ENCODE results near the gene DCBLD2. TPM values are rescaled to one million over a fixed set of nuclear protein-coding genes. Genes with fewer than 3 reads are reported as not detected.

DCBLD2 gene
- total RNA-seq, 1 experiment from 2014 or later, result 48.0 TPM

- no peaks in the 10 kb centered on the region for H3K27me3 Mint-ChIP-seq (ENCODE audit: low read depth)
- Histone ChIP-seq H2BK120ac (ENCODE audit: low read depth, low read length, poor library complexity, severe bottlenecking) (no peak overlapping the region), H2BK5ac (ENCODE audit: insufficient read length, low read length) (no peak overlapping the region), H2AFZ (ENCODE audit: low read length) (no peak overlapping the region), H3T11ph (ENCODE audit: low read length) (no peak overlapping the region), H3K23me2 (ENCODE audit: insufficient read length, low read depth, low read length, poor library complexity, severe bottlenecking) (no peaks in the 10 kb centered on the region), H3K14ac (ENCODE audit: insufficient read depth, low read length) (no peak overlapping the region), H3K18ac (ENCODE audit: insufficient read length, low read depth, low read length) (no peak overlapping the region), H3K79me1 (ENCODE audit: insufficient read depth, low read depth, low read length, poor library complexity, severe bottlenecking) (no peaks in the 10 kb centered on the region), H3K23ac (ENCODE audit: insufficient read length, low read depth, low read length) (no peak overlapping the region), H4K20me1 (ENCODE audit: control insufficient read depth, insufficient read depth, insufficient read length) (no peaks in the 10 kb centered on the region), H3K79me2 (ENCODE audit: insufficient read depth, low read length) (no peaks in the 10 kb centered on the region), H2BK20ac (ENCODE audit: low read depth, low read length, poor library complexity, severe bottlenecking) (no peak overlapping the region), H3K4ac (ENCODE audit: low read depth, low read length) (no peak overlapping the region), H3K4me1 (ENCODE audit: insufficient read depth, low read length) (no peaks in the 10 kb centered on the region), H3K9me3 (ENCODE audit: control insufficient read depth, low read depth, low read length) (no peaks in the 10 kb centered on the region), H3K27ac (ENCODE audit: insufficient read length, low read depth, low read length) (no peak overlapping the region), H4K5ac (ENCODE audit: insufficient read length, low read depth, low read length) (no peak overlapping the region), H4K8ac (replicated peaks; ENCODE audit: insufficient read length, low read depth, low read length) (no peak overlapping the region), H3K9ac (ENCODE audit: extremely low read depth, insufficient read length, low read length) (no peak overlapping the region), H2BK15ac (ENCODE audit: low read depth, low read length) (no peak overlapping the region), H3K56ac (ENCODE audit: insufficient read length, low read depth, low read length) (no peak overlapping the region), H2BK12ac (ENCODE audit: insufficient read length, low read depth, low read length) (no peak overlapping the region), H3K27me3 (ENCODE audit: insufficient read depth, low read length) (no peaks in the 10 kb centered on the region), H4K91ac (ENCODE audit: insufficient read length, low read depth, low read length) (no peak overlapping the region), H2AK5ac (ENCODE audit: insufficient read length, low read length) (no peak overlapping the region), H3K4me2 (ENCODE audit: insufficient read depth, insufficient read length, low read length) (no peak overlapping the region)
- WGBS (ENCODE audit: extremely low coverage, insufficient read length, low lambda C conversion rate), result no CpG with 5 or more reads among the region's 6 CpGs
- TF ChIP-seq CTCF (conservative IDR thresholded peaks at IDR 0.05), result no peak
- peaks cover 10 to 13% of the 10 kb centered on the region in 2 experiments; a peak in 2 of 4 replicates for H3K4me1 Mint-ChIP-seq
- H3K27ac Mint-ChIP-seq, result peak overlapping the region in 2 of 3 experiments; percentile 55 to 64; a peak in 1 of 7 replicates
- H3K9me3 Mint-ChIP-seq, result peaks cover 0 to 8% of the 10 kb centered on the region in 2 experiments; a peak in 2 of 5 replicates
- no peak for DNase-seq
- peaks cover 21 to 29% (median 28%) of the 10 kb centered on the region in 3 experiments for H3K36me3 Mint-ChIP-seq (ENCODE audit: insufficient read depth in 1 of 3, low read depth in 3 of 3)
- no peak overlapping the region for H3K4me3 Mint-ChIP-seq
Observed at GRCh38 chr3:98874602-98875249, 26.8 kb downstream of the DCBLD2 start.
